Activated CD4-positive, CD25-positive, alpha-beta regulatory T cell treated with anti-CD3 and anti-CD28 coated beads, Interleukin-2, amount 50 U/mL, for 24 hours (primary cell): ENCODE results near the gene MYO5A.
"Not testable (repeated sequence)": the region's sequence is repeated elsewhere in the genome, so short reads cannot be mapped to it uniquely, and the experiment has no call there.

Experiments
- ATAC-seq, 2 donors: fragments of 150-1000 bp; cut with Tn5 transposase; one replicate each; pipeline ENCODE4 v1.10.0; 2021; ENCODE audit warnings: mild to moderate bottlenecking in 1 of 2, moderate library complexity in 1 of 2

The MYO5A gene

GRCh38 chr15:52459701-52460100 is 69.0 kb downstream of the MYO5A start:
- not testable (repeated sequence) for ATAC-seq

- not testable (repeated sequence) for ATAC-seq
Observed at GRCh38 chr15:52459265-52459664, 69.4 kb downstream of the MYO5A start.

GRCh38 chr15:52448011-52448890 is 80.4 kb downstream of the MYO5A start:
- ATAC-seq, result no peak

- no peak for ATAC-seq
Observed at GRCh38 chr15:52445954-52446353, 82.7 kb downstream of the MYO5A start.

- no peak for ATAC-seq
Observed at GRCh38 chr15:52445553-52445952, 83.1 kb downstream of the MYO5A start.

- ATAC-seq, result not testable (repeated sequence)
Observed at GRCh38 chr15:52443205-52443604, 85.5 kb downstream of the MYO5A start.

- no peak for ATAC-seq
Observed at GRCh38 chr15:52441841-52442240, 86.8 kb downstream of the MYO5A start.

- ATAC-seq, result no peak
Observed at GRCh38 chr15:52440946-52441345, 87.7 kb downstream of the MYO5A start.

- peak; percentile 96 to 99 for ATAC-seq
Observed at GRCh38 chr15:52440414-52440813, 88.3 kb downstream of the MYO5A start.

- no peak for ATAC-seq
Observed at GRCh38 chr15:52439470-52439869, 89.2 kb downstream of the MYO5A start.

- not testable (repeated sequence) for ATAC-seq
Observed at GRCh38 chr15:52439042-52439441, 89.6 kb downstream of the MYO5A start.

- no peak for ATAC-seq
Observed at GRCh38 chr15:52438047-52438446, 90.6 kb downstream of the MYO5A start.

GRCh38 chr15:52437646-52438045 is 91.0 kb downstream of the MYO5A start:
- ATAC-seq, result no peak

GRCh38 chr15:52436981-52437380 is 91.7 kb downstream of the MYO5A start:
- no peak for ATAC-seq

GRCh38 chr15:52434885-52435284 is 93.8 kb downstream of the MYO5A start:
- ATAC-seq, result no peak

- no peak for ATAC-seq
Observed at GRCh38 chr15:52428297-52428696, 100.4 kb downstream of the MYO5A start.

- peak; percentile 72 to 84 for ATAC-seq
Observed at GRCh38 chr15:52427804-52428203, 100.9 kb downstream of the MYO5A start.

- no peak for ATAC-seq
Observed at GRCh38 chr15:52424856-52425431, 103.7 kb downstream of the MYO5A start.

GRCh38 chr15:52423852-52424251 is 104.8 kb downstream of the MYO5A start:
- ATAC-seq, result no peak

GRCh38 chr15:52422001-52422400 is 106.7 kb downstream of the MYO5A start:
- no peak for ATAC-seq

GRCh38 chr15:52421029-52421428 is 107.7 kb downstream of the MYO5A start:
- no peak for ATAC-seq

GRCh38 chr15:52419494-52419893 is 109.2 kb downstream of the MYO5A start:
- no peak for ATAC-seq

GRCh38 chr15:52417957-52418356 is 110.7 kb downstream of the MYO5A start:
- ATAC-seq, result no peak

GRCh38 chr15:52417521-52417920 is 111.2 kb downstream of the MYO5A start:
- no peak for ATAC-seq
